ENCODE results near the gene MDGA2. TPM values are rescaled to one million over a fixed set of nuclear protein-coding genes. Genes with fewer than 3 reads are reported as not detected.

MDGA2 gene
- polyA plus RNA-seq, 1 experiment = not detected

DNA sequence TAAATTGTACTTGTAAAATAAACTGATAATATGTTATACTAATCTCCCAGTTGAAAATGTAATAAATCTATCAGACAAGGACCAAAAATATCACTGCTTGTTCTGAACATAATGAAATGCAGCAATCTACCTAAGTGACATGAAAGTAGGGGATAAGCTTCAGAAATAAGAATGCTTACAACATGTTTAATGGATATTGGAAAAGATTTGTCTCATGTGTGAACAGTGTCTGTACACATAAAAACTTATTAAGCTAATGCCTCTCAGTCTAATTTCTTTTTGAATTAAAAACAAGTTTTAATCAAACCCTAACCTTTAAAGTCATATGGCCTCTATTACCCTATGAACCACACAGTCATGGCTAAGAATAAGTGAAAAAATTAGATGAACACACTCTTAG, 465.3 kb downstream of the MDGA2 start:
- CTCF ChIA-PET = no interaction called here
- POLR2A ChIA-PET = no interaction called here
- peaks cover 9% of the 10 kb centered on the region; the same call in 1 of the 2 replicates for H3K9me3 ChIP-seq (ENCODE audit: control insufficient read depth, insufficient read depth, low read length)

DNA sequence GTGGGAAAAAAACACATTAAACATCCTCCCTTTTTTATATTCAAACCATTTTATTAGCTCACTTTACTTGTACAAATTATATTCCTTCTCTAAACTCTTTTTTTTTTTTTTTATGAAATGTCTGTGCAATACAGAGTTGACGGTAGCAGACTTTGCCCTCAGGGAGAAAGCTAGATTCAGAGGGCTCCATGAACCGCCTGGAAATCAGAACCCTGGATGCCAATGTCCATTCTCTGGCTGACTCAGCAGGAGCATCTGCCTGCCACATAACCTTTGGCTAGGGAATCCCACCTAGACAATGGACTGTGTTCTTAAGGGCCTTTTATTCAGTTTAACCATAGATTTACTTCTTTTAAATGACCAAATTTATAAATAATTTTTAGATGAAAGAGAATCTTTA, 467.0 kb downstream of the MDGA2 start:
- CTCF ChIA-PET = no interaction called here
- POLR2A ChIA-PET = no interaction called here
- Histone ChIP-seq H3K27ac (ENCODE audit: low read depth, low read length) (no peak overlapping the region), H3K9me3 (ENCODE audit: control insufficient read depth, insufficient read depth, low read length) (peaks cover 9% of the 10 kb centered on the region; the same call in 1 of the 2 replicates), H3K4me3 (ENCODE audit: low read depth, low read length) (no peak overlapping the region), H3K27me3 (ENCODE audit: control insufficient read depth, insufficient read depth, low read length) (no peaks in the 10 kb centered on the region)
- TF ChIP-seq, protein P1, sequence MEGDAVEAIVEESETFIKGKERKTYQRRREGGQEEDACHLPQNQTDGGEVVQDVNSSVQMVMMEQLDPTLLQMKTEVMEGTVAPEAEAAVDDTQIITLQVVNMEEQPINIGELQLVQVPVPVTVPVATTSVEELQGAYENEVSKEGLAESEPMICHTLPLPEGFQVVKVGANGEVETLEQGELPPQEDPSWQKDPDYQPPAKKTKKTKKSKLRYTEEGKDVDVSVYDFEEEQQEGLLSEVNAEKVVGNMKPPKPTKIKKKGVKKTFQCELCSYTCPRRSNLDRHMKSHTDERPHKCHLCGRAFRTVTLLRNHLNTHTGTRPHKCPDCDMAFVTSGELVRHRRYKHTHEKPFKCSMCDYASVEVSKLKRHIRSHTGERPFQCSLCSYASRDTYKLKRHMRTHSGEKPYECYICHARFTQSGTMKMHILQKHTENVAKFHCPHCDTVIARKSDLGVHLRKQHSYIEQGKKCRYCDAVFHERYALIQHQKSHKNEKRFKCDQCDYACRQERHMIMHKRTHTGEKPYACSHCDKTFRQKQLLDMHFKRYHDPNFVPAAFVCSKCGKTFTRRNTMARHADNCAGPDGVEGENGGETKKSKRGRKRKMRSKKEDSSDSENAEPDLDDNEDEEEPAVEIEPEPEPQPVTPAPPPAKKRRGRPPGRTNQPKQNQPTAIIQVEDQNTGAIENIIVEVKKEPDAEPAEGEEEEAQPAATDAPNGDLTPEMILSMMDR (IDR thresholded peaks at IDR 0.05; ENCODE audit: low read depth, low read length) = no peak
- no peak for DNase-seq (ENCODE audit: low read depth, low spot score)

More for the DNA sequence above, 465.3 kb downstream of the MDGA2 start:
- no peak for DNase-seq (ENCODE audit: low read depth, low spot score)
- TF ChIP-seq, protein P1 (IDR thresholded peaks at IDR 0.05; ENCODE audit: low read depth, low read length) = no peak
- no peak overlapping the region for H3K4me3 ChIP-seq (ENCODE audit: low read depth, low read length)
- H3K27ac ChIP-seq (ENCODE audit: low read depth, low read length) = no peak overlapping the region
- H3K27me3 ChIP-seq (ENCODE audit: control insufficient read depth, insufficient read depth, low read length) = no peaks in the 10 kb centered on the region

DNA sequence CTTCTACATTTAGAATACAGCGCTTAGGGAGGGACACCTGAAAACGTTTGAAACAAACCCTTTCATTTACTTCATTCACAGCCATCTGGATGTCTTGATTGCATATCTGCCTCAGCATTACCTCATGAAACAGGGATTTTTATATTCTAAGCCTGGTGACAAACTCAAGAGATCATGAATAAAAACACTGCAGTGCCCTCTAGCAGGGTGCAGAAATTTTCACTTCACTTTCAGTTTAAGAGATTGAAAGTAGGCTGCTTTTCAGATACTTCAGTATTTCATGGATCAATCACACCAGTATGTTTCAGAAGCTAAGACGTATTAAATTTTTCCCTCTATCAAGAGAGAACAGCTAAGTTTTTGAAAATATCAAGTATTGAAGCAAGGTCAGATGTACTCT, 467.8 kb downstream of the MDGA2 start:
- DNase-seq (ENCODE audit: low read depth, low spot score) = no peak
- Histone ChIP-seq H3K9me3 (ENCODE audit: control insufficient read depth, insufficient read depth, low read length) (peaks cover 9% of the 10 kb centered on the region; the same call in 1 of the 2 replicates), H3K27me3 (ENCODE audit: control insufficient read depth, insufficient read depth, low read length) (no peaks in the 10 kb centered on the region), H3K27ac (ENCODE audit: low read depth, low read length) (no peak overlapping the region), H3K4me3 (ENCODE audit: low read depth, low read length) (no peak overlapping the region)
- ChIA-PET CTCF (no interaction called here), POLR2A (no interaction called here)
- TF ChIP-seq, protein P1 (IDR thresholded peaks at IDR 0.05; ENCODE audit: low read depth, low read length) = no peak

DNA sequence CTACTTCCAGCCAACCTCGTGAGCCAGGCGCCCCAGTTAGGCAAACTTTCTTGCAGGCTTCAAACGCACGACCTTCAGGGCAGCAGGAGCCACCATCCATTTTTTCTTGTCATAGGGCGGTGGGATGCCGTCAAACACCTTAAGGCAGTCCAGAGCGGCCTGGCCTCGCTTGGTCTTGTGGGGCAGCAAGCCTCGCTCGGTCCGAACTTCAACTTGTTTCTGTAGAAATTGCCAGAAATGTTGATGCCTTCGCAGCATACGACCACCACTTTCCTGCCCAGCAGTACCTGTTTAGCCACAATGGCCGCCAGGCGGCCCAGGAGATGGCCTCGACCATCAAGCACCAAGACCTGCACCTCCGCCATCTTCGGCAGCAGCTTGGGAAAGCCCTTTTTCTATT, 474.7 kb downstream of the MDGA2 start:
- no peak for DNase-seq (ENCODE audit: low read depth, low spot score)
- TF ChIP-seq, protein P1 (IDR thresholded peaks at IDR 0.05; ENCODE audit: low read depth, low read length) = no peak
- no peaks in the 10 kb centered on the region for H3K27me3 ChIP-seq (ENCODE audit: control insufficient read depth, insufficient read depth, low read length)
- ChIA-PET POLR2A (no interaction called here), CTCF (no interaction called here)
- no peak overlapping the region for H3K27ac ChIP-seq (ENCODE audit: low read depth, low read length)
- H3K4me3 ChIP-seq (ENCODE audit: low read depth, low read length) = no peak overlapping the region
- peaks cover 10% of the 10 kb centered on the region for H3K9me3 ChIP-seq (ENCODE audit: control insufficient read depth, insufficient read depth, low read length)

DNA sequence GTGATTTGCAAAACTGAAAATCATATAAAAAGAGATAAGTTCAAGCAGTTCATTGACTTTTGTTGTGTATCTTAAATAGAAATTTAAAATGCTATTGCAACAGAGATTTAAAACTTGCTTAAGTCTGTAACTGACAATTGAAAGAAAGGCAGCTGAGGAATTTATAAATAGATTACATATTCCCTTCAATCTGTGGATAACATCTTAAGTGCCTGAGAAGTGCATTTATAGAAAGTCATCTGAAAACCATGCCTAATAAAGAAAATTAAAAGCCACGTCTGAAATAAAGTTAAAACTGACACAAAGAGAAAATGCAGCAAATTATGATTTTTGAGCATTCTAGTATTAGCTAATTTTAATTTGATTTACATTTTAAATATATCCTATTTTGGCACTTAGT, 479.8 kb downstream of the MDGA2 start:
- Histone ChIP-seq H3K27me3 (ENCODE audit: control insufficient read depth, insufficient read depth, low read length) (no peaks in the 10 kb centered on the region), H3K4me3 (ENCODE audit: low read depth, low read length) (no peak overlapping the region), H3K9me3 (ENCODE audit: control insufficient read depth, insufficient read depth, low read length) (peaks cover 8% of the 10 kb centered on the region), H3K27ac (ENCODE audit: low read depth, low read length) (no peak overlapping the region)
- TF ChIP-seq, protein P1 (IDR thresholded peaks at IDR 0.05; ENCODE audit: low read depth, low read length) = no peak
- no peak for DNase-seq (ENCODE audit: low read depth, low spot score)
- ChIA-PET CTCF (no interaction called here), POLR2A (no interaction called here)

Data from AG04450 (cell line).